Stimulated activated CD8-positive, alpha-beta memory T cell treated with anti-CD3 and anti-CD28 coated beads, Interleukin-12 subunit alpha, Interleukin-12 subunit beta, amount 100 ng/mL, for 1 hour (primary cell): ENCODE data around the gene LIAS.
"Not testable (repeated sequence)": the region's sequence is repeated elsewhere in the genome, so short reads cannot be mapped to it uniquely, and the experiment has no call there.

Experiments
- DNase-seq: peaks from one replicate; pipeline ENCODE4 v3.0.0-alpha.2; 2020; ENCODE audit warnings: low read depth

The LIAS gene

DNA sequence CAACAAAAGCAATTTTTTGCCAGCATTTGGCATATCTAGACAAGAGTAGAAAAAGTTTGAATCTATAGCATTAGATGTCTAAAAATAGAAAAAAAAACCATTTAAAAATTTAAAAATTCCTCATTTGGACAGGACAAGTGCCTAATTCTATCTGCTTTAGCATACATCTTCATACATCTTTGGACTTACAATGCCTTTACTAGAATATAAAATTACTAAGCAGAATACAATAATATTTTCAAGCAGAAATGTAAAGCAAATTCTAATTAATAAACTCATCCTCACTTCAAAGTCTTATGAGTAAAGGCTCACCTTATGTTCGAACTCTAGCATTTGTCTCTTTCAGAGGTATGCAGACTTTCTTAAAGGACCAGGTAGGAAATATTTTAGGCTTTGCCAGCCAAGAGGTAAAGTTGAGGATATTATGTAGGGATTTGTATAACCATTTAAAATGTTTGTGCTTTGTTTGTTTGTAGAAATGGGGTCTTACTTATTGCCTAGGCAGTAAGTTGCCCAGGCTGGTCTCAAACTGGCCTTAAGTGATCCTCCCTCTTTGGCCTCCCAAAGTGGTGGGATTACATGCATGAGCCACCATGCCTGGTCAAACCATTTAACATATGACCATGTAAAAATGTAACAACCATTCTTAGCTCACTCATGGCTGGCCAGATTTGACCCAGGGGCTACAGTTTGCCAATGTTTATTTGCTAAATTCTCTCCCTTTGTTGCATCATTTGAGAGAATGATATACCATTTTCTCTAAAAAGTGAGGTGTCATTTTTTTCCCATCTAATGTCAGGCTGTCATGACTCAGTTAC, 39.3 kb downstream of the LIAS start:
- no peak for DNase-seq

DNA sequence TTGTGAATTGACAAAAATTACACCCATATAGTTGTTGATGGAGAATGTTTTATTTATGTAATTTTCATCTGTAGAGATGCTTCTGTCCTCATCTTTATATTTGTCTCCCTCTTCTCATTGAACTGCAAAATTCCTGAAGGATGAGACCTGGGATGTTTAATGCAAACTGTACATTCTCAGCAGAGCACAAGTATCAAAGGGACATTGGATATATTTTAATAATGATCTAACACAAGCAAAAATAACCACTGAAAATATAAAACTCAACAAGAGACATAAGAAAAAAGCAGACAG, 39.8 kb downstream of the LIAS start:
- DNase-seq, result no peak

DNA sequence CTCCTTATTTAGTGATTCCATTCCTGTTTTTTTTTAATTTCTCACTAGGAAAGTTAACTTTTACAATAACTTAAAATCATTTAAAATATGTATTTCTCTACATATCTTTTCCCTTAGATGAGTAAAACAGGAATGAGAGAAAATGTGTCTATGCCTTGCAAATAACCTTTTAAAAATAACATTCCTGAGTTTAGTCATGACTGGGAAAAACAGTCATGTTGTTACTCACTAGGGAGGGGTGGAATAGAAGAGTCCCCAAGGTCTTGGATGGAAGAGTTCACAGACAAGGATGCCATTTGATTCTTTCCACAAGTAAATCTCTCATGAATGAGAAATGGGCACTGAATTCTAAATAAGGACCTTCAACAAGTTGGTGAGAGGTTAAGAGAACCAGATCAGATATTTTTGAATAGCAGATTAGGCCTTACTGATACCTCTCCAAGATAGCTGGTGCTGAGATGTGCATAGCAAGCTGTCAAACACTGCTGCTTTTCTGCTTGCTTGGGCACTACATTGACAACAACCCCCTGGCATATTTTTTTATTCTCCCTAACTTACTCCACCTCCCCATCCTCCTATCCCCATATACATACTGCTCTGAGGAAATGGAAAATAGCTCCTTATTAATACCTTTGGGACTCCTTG, 43.3 kb downstream of the LIAS start:
- no peak for DNase-seq

DNA sequence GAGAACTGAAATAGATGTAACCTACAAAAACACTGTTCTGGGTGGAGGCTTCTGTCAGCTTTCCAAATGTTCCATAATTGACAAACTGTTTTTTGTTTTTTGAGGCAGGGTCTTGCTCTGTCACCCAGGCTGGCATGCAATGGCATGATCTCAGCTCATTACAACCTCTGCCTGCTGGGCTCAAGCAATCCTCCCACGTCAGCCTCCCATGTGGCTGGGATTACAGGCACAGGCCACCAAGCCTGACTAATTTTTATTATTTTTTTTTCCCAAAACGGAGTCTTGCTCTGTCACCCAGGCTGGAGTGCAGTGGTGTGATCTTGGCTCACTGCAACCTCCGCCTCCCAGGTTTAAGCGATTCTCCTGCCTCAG, 43.8 kb downstream of the LIAS start:
- DNase-seq, result not testable (repeated sequence)

DNA sequence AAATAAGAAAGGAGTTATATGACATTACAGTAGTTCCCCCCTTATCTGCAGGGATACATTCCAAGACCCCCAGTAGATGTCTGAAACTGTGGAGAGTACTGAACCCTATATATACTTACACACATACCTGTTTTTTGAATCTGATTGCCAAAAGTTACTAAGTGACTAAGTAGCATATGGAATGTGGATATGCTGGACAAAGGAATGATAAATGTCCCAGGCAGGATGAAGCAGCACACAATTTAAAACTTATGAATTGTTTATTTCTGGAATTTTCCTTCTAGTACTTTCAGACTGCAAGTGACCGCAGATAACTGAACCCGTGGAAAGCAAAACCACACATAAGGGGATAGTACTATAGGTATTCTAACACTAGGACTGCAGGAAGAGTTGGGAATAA, 45.7 kb downstream of the LIAS start:
- no peak for DNase-seq

DNA sequence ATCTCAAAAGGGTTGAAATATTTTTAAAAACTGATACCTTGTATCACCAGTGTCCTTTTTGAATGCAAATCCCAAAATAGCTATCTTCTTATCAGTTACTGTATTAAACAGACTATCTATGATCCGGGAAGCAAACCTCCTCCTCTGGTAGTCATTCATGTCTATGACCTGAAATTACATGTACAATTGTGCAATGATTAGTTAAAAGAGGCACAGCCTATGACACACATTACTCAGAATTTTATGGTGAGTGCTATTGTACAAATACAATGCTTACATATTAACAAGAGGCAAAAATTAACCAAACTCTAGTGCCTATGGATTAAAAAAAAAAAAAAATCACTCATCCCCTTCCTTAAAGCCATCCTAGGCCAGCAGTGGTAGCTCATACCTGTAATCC, 46.7 kb downstream of the LIAS start:
- DNase-seq, result no peak

DNA sequence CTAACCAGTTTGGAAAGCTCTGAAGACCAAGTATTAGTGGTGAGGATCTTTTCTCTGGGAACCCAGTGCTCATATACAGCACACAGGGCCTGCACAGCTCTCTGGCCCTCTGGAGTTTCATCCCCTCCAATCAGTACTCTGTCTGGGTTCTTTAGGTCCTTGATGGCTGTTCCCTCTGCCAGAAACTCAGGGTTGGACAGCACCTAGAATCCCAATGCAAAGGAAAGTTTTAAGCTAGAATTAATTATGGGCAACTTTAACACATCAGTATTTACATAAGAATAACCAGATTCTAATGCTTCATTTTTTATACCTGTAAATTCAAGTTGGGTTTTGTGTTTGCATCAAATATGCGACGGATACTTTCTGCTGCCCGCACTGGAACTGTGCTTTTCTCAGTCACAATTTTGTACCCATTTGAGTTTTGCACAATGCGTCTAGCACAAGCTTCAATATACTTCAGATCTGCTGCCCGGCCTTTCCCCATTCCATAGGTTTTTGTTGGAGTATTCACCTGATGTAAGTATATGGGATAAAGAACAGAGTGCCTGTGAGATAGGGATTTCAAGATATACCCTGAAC, 51.6 kb downstream of the LIAS start:
- no peak for DNase-seq

DNA sequence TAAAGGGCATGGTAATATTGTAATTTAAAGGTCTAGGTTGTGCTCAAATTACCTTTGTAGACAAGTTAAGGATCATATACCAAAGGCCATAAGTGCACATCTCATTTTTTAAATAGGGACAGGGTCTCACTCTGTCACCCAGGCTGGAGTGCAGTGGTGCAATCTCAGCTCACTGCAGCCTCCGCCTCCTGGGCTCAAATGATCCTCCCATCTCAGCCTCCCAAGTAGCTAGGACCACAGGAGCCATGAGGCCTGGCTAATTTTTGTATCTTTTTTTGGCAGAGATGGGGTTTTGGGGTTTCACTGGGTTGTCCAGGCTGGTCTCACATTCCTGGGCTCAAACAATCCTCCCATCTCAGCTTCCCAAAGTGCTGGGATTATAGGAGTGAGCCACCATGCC, 55.4 kb downstream of the LIAS start:
- DNase-seq, result not testable (repeated sequence)

DNA sequence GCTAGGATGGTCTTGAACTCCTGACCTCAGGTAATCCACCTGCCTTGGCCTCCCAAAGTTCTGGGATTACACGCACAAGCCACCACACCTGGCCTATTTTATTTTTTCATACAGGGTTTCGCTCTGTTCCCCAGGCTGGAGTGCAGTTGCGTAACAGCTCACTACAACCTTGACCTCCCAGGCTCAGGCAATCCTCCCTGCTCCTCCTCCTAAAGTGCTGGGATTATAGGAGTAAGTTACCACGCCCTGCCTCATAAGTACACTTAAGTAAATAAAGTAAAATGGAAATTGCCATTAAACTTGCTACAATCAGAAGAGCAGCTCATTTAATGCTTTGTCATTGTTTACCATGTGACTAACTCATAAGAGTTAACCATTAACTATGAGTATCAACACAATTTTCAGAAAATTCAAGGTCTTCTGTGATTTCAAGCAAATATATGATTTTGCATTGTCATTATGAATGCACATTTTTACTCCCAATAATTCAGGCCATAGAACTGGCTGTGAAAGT, 56.1 kb downstream of the LIAS start:
- DNase-seq, result no peak

DNA sequence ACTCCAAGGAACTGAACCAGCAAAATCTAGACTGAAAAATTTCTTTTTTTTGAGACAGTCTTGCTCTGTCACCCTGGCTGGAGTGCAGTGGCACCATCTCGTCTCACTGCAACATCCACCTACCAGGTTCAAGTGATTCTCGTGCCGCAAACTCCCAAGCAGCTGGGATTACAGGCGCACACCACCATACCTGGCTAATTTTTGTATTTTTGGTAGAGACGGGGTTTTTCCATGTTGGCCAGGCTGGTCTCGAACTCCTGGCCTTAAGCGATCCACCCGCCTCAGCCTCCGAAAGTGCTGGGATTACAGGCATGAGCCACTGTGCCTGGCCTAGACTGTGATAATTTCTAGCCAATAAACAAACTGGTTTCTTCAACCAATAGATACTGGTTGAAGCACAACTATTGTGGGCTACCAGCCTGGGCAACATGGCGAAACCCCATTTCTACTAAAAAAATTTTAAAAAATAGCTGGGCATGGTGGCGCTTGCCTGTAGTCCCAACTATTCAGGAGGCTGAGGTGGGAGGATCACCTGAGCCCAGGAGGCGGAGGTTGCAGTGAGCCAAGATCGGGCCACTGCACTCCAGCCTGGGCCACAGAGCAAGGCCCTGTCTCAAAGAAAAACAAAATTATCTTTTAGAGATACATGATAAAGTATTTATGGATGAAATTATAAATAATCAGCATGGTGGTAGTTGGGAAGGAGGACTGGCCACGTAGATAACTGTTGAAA, 57.0 kb downstream of the LIAS start:
- not testable (repeated sequence) for DNase-seq

DNA sequence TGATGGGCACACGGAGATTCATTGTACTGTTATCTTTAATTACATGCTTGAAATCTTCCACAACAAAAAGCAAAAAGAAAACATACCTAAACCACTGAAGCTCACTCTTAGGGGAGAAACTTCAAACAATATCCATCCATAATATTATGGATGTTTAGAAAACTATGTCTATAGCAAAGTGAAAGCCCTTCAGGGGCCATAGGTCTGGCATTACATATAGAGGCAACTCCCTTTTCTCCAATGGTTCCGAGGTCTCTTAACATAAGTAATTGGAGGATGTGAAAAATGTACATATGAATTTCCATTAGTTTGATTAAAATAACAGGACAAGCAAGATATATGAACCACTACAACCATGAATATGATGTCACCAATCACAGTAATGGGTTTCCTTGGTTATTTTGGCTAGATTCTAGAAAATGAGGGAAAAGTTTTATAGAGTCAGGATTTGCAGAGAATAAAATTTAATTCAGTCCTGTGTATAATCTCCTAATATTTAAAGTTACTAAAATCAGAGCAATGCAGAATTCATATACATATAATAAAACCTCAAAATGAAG, 57.6 kb downstream of the LIAS start:
- DNase-seq, result no peak

DNA sequence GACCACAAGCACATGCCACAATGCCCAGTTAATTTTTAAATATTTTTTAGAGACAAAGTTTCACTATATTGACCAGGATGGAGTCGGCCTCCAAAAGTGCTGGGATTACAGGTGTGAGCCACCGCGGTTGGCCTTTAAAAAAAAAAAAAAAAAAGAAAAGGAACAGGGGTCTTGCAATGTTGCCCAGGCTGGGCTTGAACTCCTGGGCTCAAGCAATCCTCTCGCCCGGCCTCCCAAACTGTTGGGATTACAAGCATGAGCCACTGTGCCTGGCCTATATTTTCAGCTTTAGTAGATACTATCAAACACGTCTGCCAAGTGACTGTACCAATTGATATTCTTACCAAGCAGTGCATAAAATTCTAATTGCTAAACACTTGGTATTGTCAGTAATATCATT, 59.6 kb downstream of the LIAS start:
- no peak for DNase-seq

DNA sequence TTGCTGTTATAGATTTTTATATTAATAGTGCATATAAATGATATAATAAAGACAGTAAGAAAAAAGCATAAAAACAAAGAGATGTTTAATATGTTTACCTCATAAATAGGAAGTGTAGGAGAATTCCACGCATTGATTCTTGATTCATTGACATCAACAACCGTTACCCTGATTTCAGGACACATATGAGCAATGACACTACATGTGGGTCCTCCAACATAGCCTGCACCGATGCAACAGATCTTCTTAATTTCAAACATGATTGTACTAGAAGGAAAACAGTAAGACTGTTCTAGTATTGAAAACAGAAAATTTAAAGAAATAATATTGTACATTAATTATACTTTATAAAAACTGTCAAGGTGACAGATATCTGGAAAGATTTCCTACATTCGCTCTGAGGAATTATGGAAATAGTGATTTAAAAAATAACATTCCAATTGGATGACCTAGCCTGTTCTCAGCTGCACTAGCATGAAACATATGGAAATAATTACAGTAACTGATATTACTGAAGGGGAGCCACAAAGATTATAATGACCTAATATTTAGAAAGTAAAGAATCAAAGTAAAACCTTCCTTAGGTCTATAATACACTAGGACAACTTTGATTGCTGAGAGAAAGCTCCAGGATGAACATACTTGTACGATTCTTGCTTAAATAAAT, 62.5 kb downstream of the LIAS start:
- DNase-seq, result no peak

DNA sequence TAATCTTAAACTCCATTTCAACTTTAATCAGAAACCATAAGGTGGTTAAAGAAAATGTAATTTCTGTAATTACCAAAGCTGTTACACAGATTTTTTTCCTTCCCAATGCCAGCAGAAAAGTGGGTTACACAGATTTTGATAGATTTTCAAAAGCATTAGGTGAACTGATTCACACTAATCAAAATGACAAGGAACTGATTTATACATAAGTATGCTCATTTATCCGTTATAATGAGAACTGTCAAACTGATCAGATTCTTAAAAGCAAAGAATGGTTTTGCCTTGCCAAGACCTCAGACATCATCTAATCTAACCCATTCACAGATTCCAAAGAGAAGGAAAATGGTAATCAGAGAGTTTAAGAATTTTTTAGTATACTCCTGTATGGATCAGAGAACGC, 63.2 kb downstream of the LIAS start:
- no peak for DNase-seq

DNA sequence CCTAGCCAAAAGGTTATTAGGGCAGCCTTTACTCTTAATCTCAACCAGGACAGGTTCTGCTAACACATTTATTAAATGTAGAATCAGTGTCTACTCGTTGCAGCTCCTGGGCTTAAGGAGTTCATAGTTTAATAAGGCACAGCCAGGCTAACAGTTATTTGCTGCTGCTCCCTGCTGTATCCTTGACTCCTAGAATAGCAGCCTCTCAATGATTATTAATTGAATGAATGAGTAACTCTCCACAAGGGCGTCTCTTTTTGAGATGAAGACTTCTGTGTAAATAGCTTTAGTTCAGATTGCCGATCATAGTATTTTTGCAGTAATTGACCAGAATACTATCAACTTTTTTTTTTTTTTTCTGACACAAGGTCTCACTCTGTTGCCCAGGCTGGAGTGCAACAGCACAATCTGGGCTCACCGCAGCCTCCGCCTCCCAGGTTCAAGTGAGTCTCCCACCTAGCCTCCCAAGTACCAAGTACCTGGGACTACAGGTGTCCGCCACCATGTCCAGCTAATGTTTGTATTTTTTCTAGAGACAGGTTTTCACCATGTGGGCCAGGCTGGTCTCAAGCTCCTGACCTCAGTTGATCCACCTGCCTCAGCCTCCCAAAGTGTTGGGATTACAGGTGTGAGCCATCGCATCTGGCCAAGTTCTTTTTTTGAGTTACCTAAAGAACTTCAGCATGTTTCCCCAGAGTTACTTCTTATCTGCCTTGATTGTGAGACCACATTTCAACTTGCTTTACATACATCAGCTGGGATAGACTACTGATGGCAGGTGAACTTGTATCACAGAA, 65.5 kb downstream of the LIAS start:
- DNase-seq, result no peak

DNA sequence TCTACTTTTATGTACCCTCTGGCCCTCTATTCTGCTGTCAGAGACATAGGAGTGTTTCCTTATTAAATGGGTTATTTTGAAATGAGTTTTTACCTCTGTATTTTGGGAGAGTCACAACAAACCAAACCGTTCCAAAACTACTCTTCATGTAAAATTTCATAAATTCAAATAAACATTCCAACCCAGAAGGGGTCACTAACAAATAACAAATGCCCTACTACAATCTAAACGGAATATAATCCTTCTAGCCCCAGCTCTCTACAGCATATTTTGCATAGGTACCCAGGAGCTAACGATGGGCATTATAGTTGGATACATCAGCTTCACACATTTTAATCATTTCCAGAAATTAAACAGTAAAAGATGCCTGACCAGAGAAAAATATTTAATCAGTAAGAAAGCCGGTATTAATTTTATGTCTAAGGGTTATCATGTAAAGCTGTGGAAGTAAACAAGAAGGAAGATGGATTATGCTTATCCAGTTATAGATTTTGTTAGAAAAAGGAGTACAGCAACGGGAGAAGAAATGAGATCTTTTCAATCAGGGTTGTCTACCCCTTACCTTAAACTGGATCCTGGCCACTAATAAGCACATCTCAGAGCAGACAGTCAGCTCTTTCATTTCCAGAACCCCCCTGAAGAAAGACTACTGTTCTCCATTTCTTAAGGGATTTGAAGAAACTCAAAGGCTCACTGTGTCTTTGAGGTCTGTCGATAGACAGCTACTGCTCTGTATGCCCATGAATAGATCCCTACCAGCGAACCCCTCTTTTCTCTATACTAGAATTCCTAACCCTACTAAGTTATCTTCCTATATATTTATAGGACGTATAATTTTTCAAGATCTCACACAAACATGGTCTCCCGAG, 67.2 kb downstream of the LIAS start:
- no peak for DNase-seq

DNA sequence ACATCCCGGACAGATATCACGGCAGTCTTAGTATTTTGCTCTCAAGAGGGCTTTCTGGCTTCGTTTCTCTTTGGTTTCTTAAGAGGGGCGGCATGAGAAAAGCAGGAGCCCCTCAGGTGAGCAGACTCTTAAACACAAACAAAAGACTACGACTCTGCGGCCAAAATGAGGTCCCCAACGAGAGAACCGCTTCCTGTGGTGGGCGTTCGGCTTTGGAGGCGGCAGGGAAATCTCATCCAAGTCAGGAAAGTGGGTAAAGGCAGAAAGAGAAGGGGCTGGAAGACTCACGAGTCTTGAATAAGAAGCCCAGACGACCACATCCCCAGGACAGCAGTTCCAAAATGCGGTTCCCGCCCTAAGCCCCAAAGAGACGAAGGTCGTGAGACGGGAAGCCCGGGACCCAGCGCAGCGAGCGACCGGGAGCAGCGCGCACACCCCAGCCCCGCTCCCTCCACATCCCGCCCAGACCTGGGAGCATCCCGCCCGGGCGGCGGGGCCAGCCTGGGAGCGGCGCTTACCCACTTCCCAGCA, 68.0 kb downstream of the LIAS start:
- peak; percentile 9 for DNase-seq

DNA sequence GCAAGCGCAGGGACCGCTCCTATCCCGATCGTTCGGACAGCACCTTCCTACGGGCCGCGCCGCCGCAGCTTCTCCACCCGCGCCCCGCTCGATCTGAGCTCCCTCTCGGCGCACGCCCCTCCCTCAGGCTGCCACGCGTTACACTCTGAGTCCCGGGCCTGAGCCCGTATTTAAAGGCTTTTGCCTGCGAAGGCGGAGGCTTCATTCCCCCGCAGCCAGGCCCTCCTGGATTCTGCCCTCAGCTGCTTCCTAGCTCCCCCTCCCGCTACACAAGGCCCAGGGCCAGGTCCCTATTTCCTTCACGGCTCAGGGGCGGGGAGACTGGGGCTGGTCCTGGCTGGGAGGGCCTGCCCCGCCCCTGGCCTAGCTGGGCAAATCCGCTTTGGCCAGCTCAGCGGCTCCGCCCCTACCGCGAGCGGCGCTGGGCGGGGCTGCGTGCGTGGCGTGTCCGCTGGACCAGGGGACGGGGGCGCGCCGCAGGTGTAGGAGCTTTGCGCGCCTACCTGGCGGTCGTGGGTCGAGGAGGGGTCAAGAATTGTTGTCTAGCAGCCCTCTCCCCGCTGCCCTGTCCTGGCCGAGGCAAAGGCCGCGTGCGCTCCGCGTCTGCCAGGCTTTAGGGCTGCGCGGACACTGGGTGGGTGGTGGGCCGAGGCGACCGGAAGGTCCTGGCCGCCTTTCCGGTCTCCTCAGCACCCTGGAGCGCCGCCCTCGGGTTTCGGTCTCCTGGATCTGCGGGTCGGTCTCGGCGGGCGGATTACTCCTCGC, 68.6 kb downstream of the LIAS start, which contains the start of gene UGDH:
Gene UGDH, minus strand, starts transcription at position 144 of the 765 bp plus-strand sequence. CDS start 5,927 bp downstream, outside the sequence.
- DNase-seq, result peak; percentile 80

DNA sequence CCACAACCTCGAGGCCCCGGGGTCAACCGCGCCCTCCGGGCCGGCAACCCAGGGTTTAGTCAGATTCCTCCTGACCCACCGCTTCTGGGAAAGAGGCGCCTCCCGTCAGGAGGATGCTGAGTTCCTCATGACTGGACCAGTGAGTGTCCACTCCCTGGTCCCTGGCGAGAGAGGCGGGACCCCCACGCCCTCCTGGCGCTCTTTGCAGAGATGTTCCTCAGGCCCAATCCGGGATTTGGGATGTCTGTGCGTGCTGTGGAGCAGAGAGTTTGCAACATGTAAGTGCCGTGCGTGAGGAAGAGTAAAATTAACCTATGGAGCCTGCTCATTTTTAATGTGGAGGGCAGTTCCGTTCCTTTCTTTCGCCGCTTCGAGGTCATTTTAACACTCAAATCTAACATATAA, 69.2 kb downstream of the LIAS start:
- no peak for DNase-seq
